ENCODE measurements around the gene SLC6A3.

The SLC6A3 gene

DNA sequence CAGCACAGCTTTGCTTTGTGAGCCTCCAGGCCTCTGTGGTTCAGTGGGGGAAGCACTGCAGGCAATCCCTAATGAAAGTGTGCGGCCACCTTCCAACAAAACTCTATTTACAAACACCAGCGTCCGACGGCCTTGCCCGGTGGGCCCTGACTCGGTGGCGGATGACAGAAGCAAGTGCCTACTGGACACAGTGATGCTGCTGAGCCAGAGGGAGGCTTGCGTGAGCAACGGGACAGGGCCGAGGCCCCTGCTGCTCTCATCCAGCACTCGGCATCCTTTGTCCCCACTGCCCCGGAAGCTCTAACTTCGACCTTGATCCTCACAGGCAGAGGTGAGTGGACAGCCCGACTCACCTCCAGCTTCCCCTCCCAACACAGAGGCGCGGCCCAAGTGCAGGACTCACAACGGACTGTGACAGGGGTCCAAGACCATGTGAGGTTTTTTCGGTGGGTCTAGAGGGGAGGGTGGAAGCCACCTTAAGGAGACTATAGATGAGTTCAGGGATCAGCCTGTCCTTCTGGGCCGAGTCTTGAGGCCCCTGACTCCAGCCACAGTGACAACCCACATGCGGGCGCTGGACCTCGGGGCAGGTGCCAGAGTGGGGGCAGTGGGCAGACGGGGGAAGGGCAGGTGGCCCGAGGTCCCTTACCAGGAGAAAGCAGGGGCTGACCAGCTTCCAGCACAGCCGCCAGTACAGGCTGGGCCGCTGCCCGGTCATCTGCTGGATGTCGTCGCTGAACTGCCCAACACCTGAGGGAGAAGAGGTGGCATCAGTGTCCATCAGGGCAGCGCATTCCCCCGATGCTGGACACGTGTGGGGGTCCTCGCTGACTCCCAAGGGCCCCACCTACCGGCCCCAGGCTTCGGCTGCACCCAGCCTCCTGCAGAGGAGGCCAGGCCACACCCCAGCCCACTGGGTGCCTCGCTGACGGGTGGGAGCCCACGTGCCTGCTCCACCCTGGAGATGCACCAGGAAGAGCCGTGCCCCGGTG, 39.4 kb downstream of the SLC6A3 start:
- DNase-seq (ENCODE audit: low read depth) = no peak

DNA sequence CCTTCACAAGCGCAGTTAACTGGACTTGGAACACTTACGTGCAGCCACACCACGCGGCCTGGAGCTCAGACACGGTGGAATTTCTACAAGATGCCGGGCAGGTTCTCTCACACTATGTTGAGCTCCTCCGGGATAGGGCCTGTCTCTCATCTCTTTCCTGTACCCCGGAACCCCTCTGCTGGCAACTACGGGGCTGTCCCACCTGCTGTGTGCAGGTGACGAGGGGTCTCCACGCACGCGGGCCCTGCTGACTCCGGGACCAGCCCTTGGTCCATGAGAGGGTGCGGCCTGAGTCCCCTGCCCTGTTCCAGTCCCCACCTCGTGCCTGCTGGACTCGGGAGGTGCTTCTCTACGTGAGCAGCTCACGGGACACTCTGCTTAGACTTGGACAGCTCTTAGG, 40.1 kb downstream of the SLC6A3 start:
- DNase-seq (ENCODE audit: low read depth) = no peak

DNA sequence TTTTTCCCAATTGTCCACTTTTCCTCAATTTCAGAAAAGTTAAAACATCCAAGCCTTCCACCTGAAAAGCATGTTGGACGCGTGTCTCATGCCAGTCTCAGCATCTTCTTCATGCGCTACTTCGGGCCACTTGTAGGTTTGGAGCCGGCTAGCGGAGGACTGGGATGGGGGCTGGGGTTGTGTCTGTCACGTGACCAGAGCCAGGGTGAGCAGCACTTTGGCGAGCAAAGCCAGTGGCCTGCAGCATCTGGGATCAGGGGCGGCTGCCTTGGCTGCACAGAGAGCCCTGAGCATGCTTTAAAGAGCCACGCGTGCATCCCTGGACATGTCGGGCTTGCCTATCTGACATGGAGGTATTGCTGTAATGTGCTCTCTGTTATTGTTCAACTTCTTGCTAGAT, 41.2 kb downstream of the SLC6A3 start:
- no peak for DNase-seq (ENCODE audit: low read depth)

DNA sequence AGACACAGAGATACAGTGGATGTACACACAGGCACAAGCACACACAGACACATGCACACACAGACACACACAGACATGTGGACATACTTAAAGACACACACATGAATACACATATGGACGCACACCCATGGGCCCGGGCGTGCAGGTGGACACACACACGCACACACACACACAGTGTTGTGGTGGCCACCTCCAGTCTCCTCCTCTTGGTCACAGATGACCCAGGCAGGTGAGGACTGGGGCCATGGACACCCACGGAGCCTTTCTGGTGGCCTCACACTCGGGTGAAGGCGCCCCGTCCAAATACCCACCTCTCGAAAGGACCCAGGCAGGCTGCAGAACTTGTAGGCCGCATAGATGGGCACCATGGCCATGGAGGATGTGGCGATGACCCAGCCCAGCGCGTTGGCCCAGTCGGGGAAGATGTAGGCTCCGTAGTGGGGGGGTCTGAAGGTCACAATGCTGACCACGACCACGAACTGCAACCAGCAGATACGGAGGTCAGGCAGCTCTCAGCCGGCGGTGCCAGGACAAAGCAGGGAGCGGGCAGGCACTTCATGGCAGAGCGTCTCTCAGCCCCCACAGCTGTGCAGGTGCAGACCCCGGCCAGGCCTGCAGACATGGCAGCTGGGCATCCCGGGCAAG, 42.5 kb downstream of the SLC6A3 start:
- no peak for DNase-seq (ENCODE audit: low read depth)

DNA sequence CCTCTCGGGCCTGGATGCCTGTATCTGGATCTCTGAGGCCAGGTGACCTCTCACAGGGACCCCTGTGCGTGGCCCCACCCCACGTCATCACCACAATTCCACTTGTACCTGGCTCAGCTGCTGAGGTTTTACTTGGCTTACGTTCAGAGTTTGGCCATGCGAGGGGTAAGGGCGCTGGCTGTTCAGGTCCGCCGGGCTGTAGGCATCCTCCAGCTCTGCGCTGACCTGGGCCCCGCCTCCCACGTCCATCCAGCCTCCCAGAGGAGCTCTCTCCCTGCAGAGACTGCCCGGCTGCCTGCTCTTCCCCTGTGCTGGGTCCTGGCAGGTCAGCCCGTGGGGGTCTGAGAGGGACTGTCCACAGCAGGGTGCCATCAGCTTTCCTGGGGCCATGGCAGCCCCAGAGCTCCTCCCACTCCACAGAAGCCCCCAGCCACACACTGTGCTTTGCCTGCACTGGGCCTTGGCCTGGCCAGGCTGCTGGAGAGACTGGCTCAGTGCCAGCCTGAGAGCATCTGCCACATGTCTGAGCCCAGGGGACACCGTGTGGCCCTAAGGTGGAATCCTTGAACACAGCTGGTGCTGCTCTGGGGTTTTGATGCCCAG, 43.6 kb downstream of the SLC6A3 start:
- DNase-seq (ENCODE audit: low read depth) = no peak

DNA sequence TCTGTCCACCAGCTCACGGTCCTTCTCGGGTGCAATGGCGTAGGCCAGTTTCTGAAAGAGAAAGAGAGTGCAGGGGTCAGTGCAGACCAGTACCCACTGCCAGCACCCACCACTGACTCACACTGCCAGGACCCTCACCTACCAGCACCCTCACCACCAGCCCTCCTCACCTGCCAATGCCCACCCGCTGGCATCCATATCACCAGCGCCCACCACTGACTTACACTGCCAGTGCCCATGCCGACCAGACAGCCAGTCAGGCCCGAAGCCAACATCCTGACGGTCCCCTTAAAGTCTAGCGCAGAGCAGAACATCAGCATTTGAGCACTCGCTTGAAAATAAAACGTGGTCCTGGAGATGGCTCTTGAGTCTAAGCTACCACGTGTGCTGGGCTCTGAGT, 44.3 kb downstream of the SLC6A3 start:
- DNase-seq (ENCODE audit: low read depth) = no peak

DNA sequence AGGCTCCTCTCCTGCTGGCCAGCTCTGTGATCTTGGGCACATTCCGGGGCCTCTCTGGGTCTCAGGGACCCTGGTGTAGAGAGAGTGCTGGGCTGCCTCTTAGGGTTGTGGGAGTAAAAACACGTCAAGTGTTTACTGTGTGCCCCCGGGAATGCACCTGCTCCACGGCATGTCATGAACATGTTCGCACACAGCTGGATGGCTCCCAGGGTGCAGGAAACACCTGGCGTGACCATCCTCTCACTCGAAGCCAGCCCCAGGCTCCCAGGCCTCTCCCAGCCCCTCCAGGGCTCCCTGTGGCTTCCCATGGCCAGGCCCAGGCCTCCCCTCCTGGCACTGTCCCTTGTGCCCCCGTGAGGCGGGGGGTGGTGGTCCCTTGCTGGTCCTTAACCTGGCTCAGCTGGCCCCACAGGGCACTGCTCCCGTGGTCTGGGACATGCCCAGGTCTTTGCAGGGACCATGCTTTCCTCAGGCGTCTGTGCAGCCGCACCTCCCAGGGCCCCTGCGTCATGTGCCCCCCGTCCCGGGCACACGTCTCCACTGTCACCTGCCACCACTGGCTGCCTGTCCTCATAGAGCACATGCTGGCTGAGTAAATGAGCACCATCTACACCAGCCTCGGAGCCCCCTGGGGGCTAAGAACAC, 44.9 kb downstream of the SLC6A3 start:
- no peak for DNase-seq (ENCODE audit: low read depth)

DNA sequence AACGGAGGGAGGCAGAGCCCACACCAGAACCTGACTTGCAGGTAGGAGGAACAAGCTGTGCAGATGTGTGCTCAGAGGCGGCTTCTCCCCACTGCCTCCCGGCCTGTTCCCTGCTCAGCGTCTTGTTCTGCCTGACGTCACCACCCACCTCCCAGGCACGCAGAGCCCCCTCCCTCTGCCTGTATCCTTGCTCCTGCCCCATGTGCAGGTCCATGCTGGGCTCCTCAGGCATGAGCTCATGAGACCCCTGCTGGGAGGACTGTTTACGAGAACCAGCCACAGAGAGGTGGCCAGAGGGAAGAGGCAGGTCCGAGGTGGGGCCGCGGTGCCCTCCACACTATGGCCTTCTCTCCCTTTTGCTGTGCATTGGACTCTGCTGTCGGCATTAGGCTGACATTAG, 45.5 kb downstream of the SLC6A3 start:
- DNase-seq (ENCODE audit: low read depth) = no peak

DNA sequence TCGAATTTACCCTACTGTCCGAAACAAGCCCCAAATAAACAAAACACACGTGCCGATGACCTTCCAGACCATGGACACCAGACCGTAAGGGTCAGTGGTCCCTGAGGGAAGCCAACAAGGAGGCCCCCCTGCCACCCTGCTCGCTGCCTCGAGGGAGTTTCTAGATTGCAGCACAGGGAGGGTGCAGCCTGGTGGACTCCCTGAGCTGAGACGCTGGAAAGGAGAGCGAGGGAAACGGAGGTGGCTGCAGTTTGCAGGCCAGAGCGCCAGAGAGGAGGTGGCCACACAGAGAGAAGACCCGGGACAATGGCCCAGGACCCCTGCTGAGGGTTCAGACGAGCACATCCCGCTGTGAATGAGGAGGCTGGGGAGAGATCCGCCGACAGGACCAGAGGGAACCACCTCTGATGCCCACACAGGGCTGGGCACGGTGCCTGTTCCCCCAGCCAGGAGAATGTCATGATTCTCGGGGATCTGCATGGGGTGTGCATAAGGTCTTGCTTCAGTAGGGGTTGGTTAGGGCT, 48.9 kb downstream of the SLC6A3 start:
- DNase-seq (ENCODE audit: low read depth) = no peak

DNA sequence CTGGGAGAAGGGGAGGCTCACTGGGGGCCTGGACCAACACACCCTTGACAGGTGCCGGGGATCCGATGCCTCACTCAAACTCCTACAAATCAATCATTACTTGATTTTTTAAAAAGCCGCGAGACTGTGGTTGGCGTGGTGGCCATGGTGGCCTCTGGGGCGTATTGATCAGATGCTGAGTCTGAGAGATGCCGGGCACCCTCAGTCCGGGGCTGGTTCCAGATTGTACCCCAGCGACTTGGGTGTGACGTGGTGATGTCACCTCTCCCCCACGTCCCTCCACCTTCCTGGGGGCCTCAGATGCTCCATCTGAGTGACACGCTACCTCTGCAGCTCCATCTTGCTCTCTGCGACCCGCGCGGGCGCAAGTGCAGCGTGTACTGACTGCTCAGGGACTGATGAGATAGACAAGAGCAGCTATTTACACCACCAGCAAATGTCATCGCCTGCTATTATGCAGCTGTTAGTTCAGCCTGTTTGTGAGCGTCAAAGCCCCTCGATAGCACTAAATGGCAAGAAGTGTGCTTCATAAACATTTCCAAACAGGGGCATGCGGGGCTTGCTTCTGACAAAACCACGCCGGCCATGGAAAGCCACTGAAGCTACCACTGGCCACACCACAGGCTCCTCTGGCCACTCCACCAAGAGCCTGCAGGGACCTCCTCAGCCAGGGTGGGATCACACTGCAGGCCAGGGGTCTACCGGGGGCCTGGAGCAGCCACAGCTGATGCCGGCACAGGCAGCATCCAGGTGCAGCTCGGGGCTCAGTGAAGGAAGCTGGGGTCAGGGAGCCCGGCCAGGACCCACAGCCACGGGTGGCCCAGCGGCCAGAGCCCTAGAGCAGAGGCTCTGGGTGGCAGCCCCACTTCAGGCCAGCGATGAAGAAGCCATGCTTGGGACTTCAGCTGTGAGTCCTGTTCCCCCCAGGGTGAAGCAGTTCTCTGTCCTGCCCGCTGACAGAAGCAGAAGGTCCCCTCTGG, 50.1 kb downstream of the SLC6A3 start:
- no peak for DNase-seq (ENCODE audit: low read depth)

DNA sequence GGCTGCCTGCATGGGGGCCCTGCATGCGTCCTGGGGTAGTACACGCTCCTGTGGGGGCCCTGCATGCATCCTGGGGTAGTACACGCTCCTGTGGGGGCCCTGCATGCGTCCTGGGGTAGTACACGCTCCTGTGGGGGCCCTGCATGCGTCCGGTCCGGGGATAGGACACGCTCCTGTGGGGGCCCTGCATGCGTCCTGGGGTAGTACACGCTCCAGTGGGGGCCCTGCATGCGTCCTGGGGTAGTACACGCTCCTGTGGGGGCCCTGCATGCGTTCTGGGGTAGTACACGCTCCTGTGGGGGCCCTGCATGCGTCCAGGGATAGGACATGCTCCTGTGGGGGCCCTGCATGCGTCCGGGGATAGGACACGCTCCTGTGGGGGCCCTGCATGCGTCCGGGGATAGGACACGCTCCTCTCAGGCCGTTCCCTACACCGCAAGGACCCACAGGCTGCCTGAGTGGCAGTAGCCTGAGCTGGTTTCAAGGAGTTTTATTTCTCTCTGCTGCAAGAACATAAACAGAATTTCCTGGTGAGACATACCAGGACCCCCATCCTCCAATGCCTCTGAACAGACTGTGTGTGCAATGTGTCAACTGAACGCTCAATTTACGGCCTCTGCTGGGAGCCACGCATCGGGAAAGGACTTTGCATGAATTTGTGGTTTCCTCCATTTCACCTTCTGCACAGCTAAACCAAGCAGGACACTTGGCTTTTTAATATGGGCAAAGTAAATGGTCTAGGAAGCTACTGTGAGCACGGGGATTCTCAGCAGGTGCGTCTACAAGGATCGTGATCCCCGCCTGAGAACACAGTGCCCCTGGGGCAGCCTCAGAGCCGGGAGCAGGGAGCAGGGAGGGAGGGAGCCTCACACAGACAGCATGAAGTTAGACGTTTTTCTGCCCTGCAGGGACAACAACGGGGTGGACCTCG, 51.4 kb downstream of the SLC6A3 start:
- no peak for DNase-seq (ENCODE audit: low read depth)

DNA sequence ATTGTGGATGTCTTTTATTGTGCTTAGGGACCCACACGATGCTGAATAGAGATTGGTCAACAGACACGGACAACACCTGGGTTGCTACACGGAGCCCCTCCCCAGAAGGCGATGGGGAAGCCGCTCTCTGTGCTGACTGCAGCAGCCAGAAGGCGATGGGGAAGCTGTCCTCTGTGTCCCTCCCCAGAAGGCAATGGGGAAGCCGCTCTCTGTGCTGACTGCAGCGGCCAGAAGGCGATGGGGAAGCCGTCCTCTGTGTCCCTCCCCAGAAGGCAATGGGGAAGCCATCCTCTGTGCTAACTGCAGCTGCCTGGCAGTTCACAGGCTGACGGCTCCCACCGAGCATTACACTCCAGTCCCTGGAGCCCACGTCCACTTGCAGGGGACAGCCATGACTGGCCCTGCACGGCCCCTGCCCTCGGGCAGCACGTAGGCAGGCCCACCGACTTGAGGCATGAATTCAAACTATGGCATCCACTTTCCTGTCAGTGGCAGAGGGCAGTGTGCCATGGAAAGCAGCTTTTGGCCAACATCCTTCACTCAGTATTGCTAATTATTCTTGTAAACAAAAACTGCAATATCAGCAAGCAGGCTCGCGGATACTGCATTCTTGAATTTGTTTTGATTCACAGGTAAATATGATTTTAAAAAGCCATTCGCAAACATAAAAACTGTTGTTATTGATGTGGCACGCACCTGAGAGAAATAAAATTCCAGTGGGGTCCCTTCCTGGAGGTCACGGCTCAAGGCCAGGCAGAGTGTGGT, 52.3 kb downstream of the SLC6A3 start:
- no peak for DNase-seq (ENCODE audit: low read depth)

DNA sequence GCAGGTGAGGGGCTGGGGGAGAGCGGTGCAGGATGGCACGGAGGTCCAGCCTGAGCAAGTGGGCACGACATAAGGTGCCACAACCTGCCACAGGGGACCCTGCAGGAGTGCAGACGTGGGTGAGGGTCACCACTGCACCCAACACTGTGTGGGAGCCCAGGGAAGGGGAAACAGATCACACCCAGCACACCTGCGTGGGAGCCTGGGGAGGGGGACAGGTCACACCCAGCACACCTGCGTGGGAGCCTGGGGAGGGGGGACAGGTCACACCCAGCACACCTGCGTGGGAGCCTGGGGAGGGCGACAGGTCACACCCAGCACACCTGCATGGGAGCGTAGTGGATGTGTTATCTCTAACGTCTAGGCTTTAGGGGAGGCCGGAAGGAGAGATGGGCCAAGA, 53.0 kb downstream of the SLC6A3 start:
- DNase-seq (ENCODE audit: low read depth) = no peak

DNA sequence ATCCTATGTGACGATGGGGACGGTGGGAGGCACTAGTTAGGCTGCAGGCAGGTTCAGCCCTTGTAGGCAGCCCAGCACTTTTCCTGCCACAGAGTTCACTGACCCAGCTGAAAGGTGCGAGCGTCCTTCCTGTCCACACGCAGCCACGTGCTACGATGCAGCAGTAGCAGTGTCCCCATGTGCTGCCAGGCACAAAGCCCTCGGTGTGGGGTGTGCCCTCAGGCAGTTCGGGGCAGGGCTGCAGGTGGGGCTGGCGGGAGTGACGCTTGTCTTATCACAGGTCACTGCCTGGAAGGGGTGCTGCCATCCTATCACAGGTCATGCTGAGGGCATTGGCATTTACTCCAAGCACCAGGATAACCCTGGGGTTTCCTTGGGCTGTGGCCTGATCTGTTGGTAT, 53.5 kb downstream of the SLC6A3 start:
- no peak for DNase-seq (ENCODE audit: low read depth)

DNA sequence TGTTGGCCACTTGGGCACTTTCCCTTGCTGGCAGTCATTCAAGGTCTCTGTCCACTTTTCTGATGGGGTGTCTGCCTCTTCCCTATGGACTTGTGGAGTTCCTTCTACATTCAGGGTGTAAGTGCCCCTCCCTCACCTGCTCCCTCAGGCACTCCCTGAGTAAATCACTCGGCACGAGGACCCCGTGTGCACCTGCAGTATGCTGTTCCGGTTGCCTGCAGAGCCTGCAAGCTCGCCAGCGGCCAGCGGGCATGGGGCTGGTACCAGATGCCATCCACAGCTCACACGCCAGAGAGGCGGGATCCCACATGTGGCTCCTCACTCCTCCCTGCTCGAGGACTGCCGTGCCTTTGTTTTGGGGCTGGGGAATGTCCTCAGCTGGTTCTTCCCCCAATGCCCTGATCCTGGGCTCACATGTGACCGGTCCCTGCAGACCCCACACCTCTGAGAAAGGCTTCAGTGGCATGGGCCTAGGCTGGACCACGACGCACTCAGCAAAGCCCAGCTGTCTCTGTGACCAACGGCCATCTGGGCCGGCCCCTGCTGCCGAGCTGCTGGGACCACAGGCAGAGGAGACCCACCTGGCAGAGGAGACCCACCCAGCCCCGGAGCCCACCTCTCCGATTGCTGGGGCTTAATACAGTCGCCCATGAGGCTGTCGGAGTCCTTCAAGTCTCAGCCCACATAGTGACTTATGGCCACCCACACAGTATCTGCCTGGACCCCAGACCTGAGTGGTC, 54.2 kb downstream of the SLC6A3 start:
- no peak for DNase-seq (ENCODE audit: low read depth)

DNA sequence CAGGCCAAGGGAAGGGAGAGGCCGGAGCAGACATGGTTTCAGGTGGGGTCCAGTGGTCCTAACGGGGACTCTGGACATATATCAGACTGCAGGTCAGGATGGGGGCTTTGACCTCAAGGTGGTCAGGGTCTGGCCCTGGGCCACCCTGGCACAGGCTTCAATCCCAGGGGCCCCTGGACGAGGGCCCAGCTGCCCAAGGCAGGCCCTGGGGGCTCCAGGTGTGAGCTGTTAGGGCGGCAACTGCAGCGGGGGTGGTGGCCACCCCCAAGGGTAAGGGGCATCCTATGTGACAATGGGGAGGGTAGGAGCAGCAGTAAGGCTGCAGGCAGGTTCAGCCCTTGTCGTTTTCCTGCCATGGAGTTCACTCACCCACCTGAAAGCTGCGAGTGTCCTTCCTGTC, 54.9 kb downstream of the SLC6A3 start:
- no peak for DNase-seq (ENCODE audit: low read depth)

DNA sequence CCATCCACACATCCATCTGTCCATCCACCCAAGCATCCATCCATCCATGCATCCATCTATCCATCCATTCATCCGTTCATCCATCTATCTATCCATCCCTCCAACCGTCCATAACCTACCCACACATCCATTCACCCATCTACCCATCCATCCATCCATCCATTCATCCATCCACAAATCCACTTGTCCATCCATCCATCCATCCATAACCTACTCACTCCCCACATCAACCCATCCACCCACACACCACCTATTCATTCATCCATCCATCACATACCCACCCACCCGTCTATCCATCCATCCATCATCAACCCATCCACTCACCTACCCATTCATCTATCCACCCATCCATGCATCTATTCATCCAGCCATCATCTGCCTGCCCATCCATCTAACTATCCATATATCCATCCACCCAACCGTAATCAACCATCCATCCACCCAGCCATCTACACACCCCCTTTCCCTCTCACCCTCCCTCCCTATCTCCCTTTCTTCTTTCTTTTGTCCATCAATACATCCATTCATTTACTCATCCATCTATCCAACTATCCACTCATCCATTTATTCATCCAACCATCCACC, 56.8 kb downstream of the SLC6A3 start:
- no peak for DNase-seq (ENCODE audit: low read depth)

DNA sequence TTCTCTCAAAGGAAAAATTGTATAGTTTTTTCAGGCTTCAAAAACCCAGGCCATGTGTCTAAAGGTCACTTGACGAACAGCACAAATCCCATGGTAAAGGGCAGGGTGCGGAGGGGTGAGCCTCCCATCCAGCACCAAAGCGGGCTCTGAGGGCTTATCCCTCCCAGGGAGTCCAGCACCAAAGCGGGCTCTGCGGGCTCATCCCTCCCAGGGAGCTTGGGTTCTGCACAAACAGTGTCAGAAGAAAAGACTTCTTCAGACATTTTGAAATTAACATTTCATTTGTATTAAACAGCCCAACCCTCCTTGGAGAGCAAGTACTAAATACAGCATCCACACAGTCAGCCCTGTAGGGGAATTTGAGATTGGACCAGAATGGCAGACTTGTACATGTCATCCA, 57.4 kb downstream of the SLC6A3 start:
- no peak for DNase-seq (ENCODE audit: low read depth)

Measured in stimulated activated CD8-positive, alpha-beta memory T cell treated with anti-CD3 and anti-CD28 coated beads, Interleukin-15, amount 100 ng/mL, for 1 hour (primary cell).